DND-41 (cell line): ENCODE data around the gene BRINP1.

Experiments
- ATAC-seq: fragments of 200-7000 bp; cut with Tn5 transposase; 3 replicates; pipeline ENCODE4 v1.9.1; 2021; ENCODE audit warnings: low read depth; ENCODE audit not compliant: insufficient read depth
- DNase-seq: peaks from one replicate; pipeline ENCODE4 v3.0.0-alpha.2; 2020
- H2AFZ ChIP-seq: 2 replicates; pipeline ENCODE4 v1.6.0; 2012; ENCODE audit warnings: low read depth, low read length
- H3K27ac ChIP-seq: 2 replicates; pipeline ENCODE4 v1.5.1; 2012; ENCODE audit warnings: low read length, inconsistent platforms
- H3K27me3 ChIP-seq: fragments of 200-600 bp; sonication (generic); 2 replicates; pipeline ENCODE4 v1.6.0; 2012; ENCODE audit warnings: low read length, mild to moderate bottlenecking, inconsistent platforms; ENCODE audit not compliant: insufficient read depth, poor library complexity
- H3K36me3 ChIP-seq: 2 replicates; pipeline ENCODE4 v1.5.1; 2012; ENCODE audit warnings: low read length, inconsistent platforms; ENCODE audit not compliant: insufficient read depth
- H3K4me1 ChIP-seq: 2 replicates; pipeline ENCODE4 v1.5.1; 2012; ENCODE audit warnings: mild to moderate bottlenecking, low read length; ENCODE audit not compliant: insufficient read depth
- H3K4me2 ChIP-seq: 2 replicates; pipeline ENCODE4 v1.6.0; 2012; ENCODE audit warnings: mild to moderate bottlenecking, moderate library complexity, low read length, inconsistent platforms; ENCODE audit not compliant: insufficient read depth
- H3K4me3 ChIP-seq, 2 experiments: fragments of 200-600 bp in 1 of 2; shearing (Covaris generic) in 1 of 2; 2 replicates each; pipeline ENCODE4 v1.5.1; 2012 to 2016; ENCODE audit warnings: inconsistent platforms in 2 of 2, low read length in 2 of 2, mild to moderate bottlenecking in 2 of 2, low read depth in 1 of 2, moderate library complexity in 1 of 2
- H3K79me2 ChIP-seq: 2 replicates; pipeline ENCODE4 v1.6.0; 2012; ENCODE audit warnings: low read length, inconsistent platforms; ENCODE audit not compliant: insufficient read depth
- H3K9ac ChIP-seq: 2 replicates; pipeline ENCODE4 v1.6.0; 2012; ENCODE audit warnings: low read depth, mild to moderate bottlenecking, inconsistent platforms, low read length, moderate library complexity
- H3K9me3 ChIP-seq: 2 replicates; pipeline ENCODE4 v1.5.1; 2012; ENCODE audit warnings: low read length, moderate library complexity, mild to moderate bottlenecking, inconsistent platforms; ENCODE audit not compliant: insufficient read depth, severe bottlenecking
- H4K20me1 ChIP-seq: 2 replicates; pipeline ENCODE4 v1.6.0; 2012; ENCODE audit warnings: low read length; ENCODE audit not compliant: insufficient read depth
- EZH2 ChIP-seq: IDR thresholded peaks from 3 replicates; pipeline ENCODE4 v1.6.1; 2012; ENCODE audit warnings: borderline replicate concordance, low read depth, mild to moderate bottlenecking, moderate library complexity, low read length, inconsistent platforms; ENCODE audit not compliant: severe bottlenecking
- TF ChIP-seq, protein P1 (sequence below): IDR thresholded peaks from 2 replicates; pipeline ENCODE4 v1.5.1; 2012; ENCODE audit warnings: borderline replicate concordance, low read length, moderate library complexity, mild to moderate bottlenecking; ENCODE audit not compliant: poor library complexity, severe bottlenecking; ENCODE audit errors: extremely low read depth

BRINP1 gene

DNA sequence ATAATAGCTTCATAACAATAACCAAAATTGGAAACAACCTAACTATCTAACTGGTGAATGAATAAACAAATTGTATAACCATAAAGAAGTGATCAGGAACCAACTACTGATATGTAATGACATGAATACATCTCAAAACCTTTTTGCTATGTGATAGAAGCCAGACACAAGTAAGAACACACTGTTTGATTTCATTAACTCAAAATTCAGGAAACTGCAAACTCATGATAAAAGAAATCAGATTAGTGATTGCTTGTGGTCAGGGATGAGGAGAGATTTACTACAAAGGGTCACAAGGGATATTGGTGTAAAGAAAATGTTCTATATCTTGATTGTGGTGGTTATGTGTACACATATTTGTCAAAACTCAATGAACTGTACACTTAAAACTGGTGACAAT is 22.6 kb upstream of the BRINP1 start:
- Histone ChIP-seq H3K27ac (no peak overlapping the region), H3K79me2 (no peaks in the 10 kb centered on the region), H3K9ac (no peak overlapping the region), H4K20me1 (no peaks in the 10 kb centered on the region), H2AFZ (no peak overlapping the region), H3K4me1 (no peaks in the 10 kb centered on the region), H3K4me2 (no peak overlapping the region), H3K27me3 (no peaks in the 10 kb centered on the region), H3K36me3 (no peaks in the 10 kb centered on the region), H3K9me3 (no peaks in the 10 kb centered on the region), H3K4me3 (no peak overlapping the region)
- ATAC-seq (no peak), DNase-seq (no peak)
- no peak for TF ChIP-seq EZH2

DNA sequence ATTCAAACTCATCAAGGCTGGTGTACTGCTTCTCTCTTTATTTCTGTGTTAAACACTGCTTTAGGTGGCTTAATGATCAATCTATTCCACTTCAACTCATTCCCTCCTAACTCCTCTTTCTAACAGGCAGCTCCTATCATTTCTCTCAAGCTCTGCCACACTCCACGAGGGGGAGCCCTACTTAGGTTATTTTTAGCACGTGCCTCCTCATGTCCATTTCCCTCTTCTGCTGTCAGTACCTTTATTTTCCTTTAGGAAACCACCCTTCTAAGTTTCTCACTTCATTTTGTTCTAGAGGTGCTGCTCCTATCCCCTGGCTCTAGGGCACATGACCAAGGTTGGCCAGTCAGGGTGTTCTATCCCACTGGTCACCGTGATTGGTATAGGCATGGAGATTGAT is 6.7 kb upstream of the BRINP1 start:
- TF ChIP-seq EZH2, result no peak
- TF ChIP-seq, protein P1, sequence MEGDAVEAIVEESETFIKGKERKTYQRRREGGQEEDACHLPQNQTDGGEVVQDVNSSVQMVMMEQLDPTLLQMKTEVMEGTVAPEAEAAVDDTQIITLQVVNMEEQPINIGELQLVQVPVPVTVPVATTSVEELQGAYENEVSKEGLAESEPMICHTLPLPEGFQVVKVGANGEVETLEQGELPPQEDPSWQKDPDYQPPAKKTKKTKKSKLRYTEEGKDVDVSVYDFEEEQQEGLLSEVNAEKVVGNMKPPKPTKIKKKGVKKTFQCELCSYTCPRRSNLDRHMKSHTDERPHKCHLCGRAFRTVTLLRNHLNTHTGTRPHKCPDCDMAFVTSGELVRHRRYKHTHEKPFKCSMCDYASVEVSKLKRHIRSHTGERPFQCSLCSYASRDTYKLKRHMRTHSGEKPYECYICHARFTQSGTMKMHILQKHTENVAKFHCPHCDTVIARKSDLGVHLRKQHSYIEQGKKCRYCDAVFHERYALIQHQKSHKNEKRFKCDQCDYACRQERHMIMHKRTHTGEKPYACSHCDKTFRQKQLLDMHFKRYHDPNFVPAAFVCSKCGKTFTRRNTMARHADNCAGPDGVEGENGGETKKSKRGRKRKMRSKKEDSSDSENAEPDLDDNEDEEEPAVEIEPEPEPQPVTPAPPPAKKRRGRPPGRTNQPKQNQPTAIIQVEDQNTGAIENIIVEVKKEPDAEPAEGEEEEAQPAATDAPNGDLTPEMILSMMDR, result peak; percentile 20
- Histone ChIP-seq H3K4me1 (no peaks in the 10 kb centered on the region), H3K36me3 (no peaks in the 10 kb centered on the region), H3K27ac (no peak overlapping the region), H3K4me3 (no peak overlapping the region), H3K4me2 (no peak overlapping the region), H3K9ac (no peak overlapping the region), H3K79me2 (no peaks in the 10 kb centered on the region), H4K20me1 (peaks cover 3% of the 10 kb centered on the region; the same call in 1 of the 2 replicates), H3K27me3 (no peaks in the 10 kb centered on the region), H2AFZ (no peak overlapping the region), H3K9me3 (no peaks in the 10 kb centered on the region)
- ATAC-seq (no peak), DNase-seq (peak; percentile 7)

DNA sequence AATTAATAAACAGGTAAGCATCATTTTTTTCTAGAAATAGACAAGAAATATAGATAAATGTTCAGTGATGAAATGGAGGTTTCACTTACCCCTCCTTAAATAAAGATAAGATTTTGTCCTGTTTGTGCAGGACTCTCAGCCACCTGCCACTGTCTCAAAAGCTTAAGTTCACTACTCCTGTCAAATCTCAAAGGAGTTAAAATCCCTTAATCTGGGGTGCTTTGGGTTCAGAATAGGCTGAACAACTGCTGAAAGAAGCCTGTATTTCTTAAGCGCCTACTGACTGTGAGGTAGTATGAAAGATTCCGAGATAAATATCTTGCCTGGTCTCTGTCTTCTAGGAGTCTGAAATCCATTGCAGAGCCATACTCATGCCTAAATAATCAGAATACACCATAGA is 3.7 kb upstream of the BRINP1 start:
- H3K9ac ChIP-seq, result no peak overlapping the region
- ATAC-seq, result no peak
- no peaks in the 10 kb centered on the region for H3K79me2 ChIP-seq
- no peak overlapping the region for H3K4me3 ChIP-seq
- H2AFZ ChIP-seq, result no peak overlapping the region
- H3K9me3 ChIP-seq, result peaks cover 3% of the 10 kb centered on the region
- H3K4me1 ChIP-seq, result no peaks in the 10 kb centered on the region
- H3K4me2 ChIP-seq, result no peak overlapping the region
- no peak for DNase-seq
- TF ChIP-seq, protein P1, result no peak
- no peak for TF ChIP-seq EZH2
- peaks cover 3% of the 10 kb centered on the region; the same call in 1 of the 2 replicates for H4K20me1 ChIP-seq
- no peaks in the 10 kb centered on the region for H3K36me3 ChIP-seq
- H3K27me3 ChIP-seq, result no peaks in the 10 kb centered on the region
- H3K27ac ChIP-seq, result no peak overlapping the region

DNA sequence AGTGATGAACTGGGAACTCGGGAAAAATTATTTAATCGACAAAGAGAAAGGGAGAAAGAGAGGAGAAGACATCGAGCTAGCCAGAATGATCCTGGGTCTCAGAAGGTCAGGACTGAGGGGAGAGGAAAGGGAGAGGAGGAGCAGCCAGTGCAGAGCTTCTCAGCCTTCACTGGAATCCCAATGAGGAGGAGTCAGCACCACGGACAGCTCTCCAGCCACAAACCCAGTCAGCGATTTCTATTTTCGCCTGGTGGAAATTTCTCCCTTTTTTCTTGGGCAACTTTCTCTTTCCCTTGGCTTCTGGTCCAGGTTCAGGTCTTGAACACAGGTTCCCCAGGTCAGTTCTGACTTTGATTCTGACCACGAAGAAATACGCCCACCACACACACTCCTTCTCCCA is 1.6 kb upstream of the BRINP1 start:
- peak; percentile 46 for DNase-seq
- Histone ChIP-seq H3K79me2 (no peaks in the 10 kb centered on the region), H3K9ac (no peak overlapping the region), H3K4me2 (no peak overlapping the region), H3K36me3 (no peaks in the 10 kb centered on the region), H3K4me1 (no peaks in the 10 kb centered on the region), H3K4me3 (no peak overlapping the region), H2AFZ (no peak overlapping the region), H3K9me3 (peaks cover 3% of the 10 kb centered on the region), H3K27ac (no peak overlapping the region), H4K20me1 (peaks cover 3% of the 10 kb centered on the region; the same call in 1 of the 2 replicates), H3K27me3 (no peaks in the 10 kb centered on the region)
- TF ChIP-seq, protein P1, result no peak
- TF ChIP-seq EZH2, result no peak
- ATAC-seq, result no peak
